Prostate gland (tissue), 2 donors: ENCODE data around the gene GBX2. TPM values are rescaled to one million over a fixed set of nuclear protein-coding genes. Genes with fewer than 3 reads are reported as not detected.

Experiments used
- DNase-seq: peaks from one replicate; pipeline ENCODE4 v3.0.0-alpha.2; 2019; ENCODE audit warnings: low spot score
- H3K27ac ChIP-seq, 2 donors: fragments of 200-600 bp; sonication (generic); 2 replicates each; pipeline ENCODE4 v1.5.1; 2017 to 2019
- H3K27me3 ChIP-seq: fragments of 200-600 bp; sonication (generic); replicated peaks from 2 replicates; pipeline ENCODE4 v1.5.1; 2019; ENCODE audit not compliant: insufficient read depth
- H3K36me3 ChIP-seq, 2 donors: fragments of 200-600 bp; sonication (generic); 1 replicate in 1 of 2; 2 replicates in 1 of 2; pipeline versions ENCODE4 v1.5.1 to v1.8.1; 2017 to 2019
- H3K4me1 ChIP-seq: fragments of 200-600 bp; sonication (generic); replicated peaks from 2 replicates; pipeline ENCODE4 v1.5.1; 2019
- H3K4me3 ChIP-seq, 2 donors: fragments of 200-600 bp; sonication (generic); 2 replicates each; pipeline ENCODE4 v1.5.1; 2017 to 2019
- H3K9me3 ChIP-seq: fragments of 200-600 bp; sonication (generic); 2 replicates; pipeline ENCODE4 v1.5.1; 2017
- CTCF ChIP-seq, 4 experiments: fragments of 200-600 bp in 2 of 4; fragments of 450-650 bp in 2 of 4; sonication (generic) in 2 of 4; IDR thresholded peaks; 1 replicate in 3 of 4; 2 replicates in 1 of 4; pipeline ENCODE4 v1.5.1; 2016 to 2019; ENCODE audit warnings: antibody characterized with exemption in 4 of 4, mild to moderate bottlenecking in 2 of 4, moderate library complexity in 2 of 4
- POLR2A ChIP-seq: fragments of 450-650 bp; IDR thresholded peaks from one replicate; pipeline ENCODE4 v1.6.1; 2016; ENCODE audit warnings: antibody characterized with exemption, mild to moderate bottlenecking
- POLR2AphosphoS5 ChIP-seq: sonication (generic); formaldehyde crosslinking; IDR thresholded peaks from one replicate; pipeline ENCODE4 v1.6.1; 2017; ENCODE audit warnings: antibody characterized with exemption
- WGBS: methylation state at CpG from one replicate; pipeline ENCODE4 v1.1.5; 2018; 5-methylcytosine and 5-hydroxymethylcytosine counted together
- intact Hi-C: fragments of 100-400 bp; cut with DNase I; formaldehyde crosslinking; loops from one replicate; pipeline ENCODE4 v1.14.2; 2022
- total RNA-seq, 2 donors: library from RNA; depleted of rRNA; stranded (reverse); fragments of >200 nt; gene quantifications; one replicate each; pipeline ENCODE4 v1.1.0, GENCODE V29; 2016

The GBX2 gene
- total RNA-seq, 2 donors from 2014 or later = 0.23 TPM; not detected in 1

- H3K27me3 ChIP-seq = peaks cover 15% of the 10 kb centered on the region
- 54% methylated on average over 45 of the region's 45 CpGs for WGBS
- H3K9me3 ChIP-seq = no peaks in the 10 kb centered on the region
- H3K4me1 ChIP-seq = no peaks in the 10 kb centered on the region
- no peak for DNase-seq
- TF ChIP-seq CTCF (IDR thresholded peaks at IDR 0.05) = no peak
- H3K36me3 ChIP-seq = no peaks in the 10 kb centered on the region
- intact Hi-C loops = no loop called here
- no peak overlapping the region for H3K27ac ChIP-seq
- H3K4me3 ChIP-seq = no peak overlapping the region
These were observed 9.0 kb downstream of the GBX2 start for GRCh38 chr2:236158969-236159777.

GRCh38 chr2:236157815-236158498, 10.2 kb downstream of the GBX2 start:
- Histone ChIP-seq H3K27ac (no peak overlapping the region), H3K36me3 (no peaks in the 10 kb centered on the region), H3K9me3 (no peaks in the 10 kb centered on the region), H3K4me1 (no peaks in the 10 kb centered on the region), H3K4me3 (no peak overlapping the region), H3K27me3 (peaks cover 5% of the 10 kb centered on the region)
- no peak for DNase-seq
- WGBS = 93% methylated on average over 10 of the region's 10 CpGs
- TF ChIP-seq POLR2AphosphoS5 (no peak), CTCF (IDR thresholded peaks at IDR 0.05) (no peak), POLR2A (no peak)
- intact Hi-C loops = no loop called here

- H3K4me3 ChIP-seq = no peak overlapping the region
- no peaks in the 10 kb centered on the region for H3K9me3 ChIP-seq
- H3K36me3 ChIP-seq = no peaks in the 10 kb centered on the region
- 94% methylated on average over 6 of the region's 6 CpGs for WGBS
- no peak overlapping the region for H3K27ac ChIP-seq
- no peaks in the 10 kb centered on the region for H3K4me1 ChIP-seq
- intact Hi-C loops = no loop called here
- no peak for DNase-seq
- no peak for TF ChIP-seq CTCF (IDR thresholded peaks at IDR 0.05)
- TF ChIP-seq POLR2A = no peak
- TF ChIP-seq POLR2AphosphoS5 = no peak
- H3K27me3 ChIP-seq = peaks cover 5% of the 10 kb centered on the region
These were observed 10.8 kb downstream of the GBX2 start for GRCh38 chr2:236157366-236157765.

GRCh38 chr2:236156860-236157194, 11.4 kb downstream of the GBX2 start:
- Histone ChIP-seq H3K36me3 (no peaks in the 10 kb centered on the region), H3K4me3 (no peak overlapping the region), H3K27me3 (peaks cover 5% of the 10 kb centered on the region), H3K9me3 (no peaks in the 10 kb centered on the region), H3K27ac (no peak overlapping the region), H3K4me1 (no peaks in the 10 kb centered on the region)
- no peak for DNase-seq
- intact Hi-C loops = no loop called here
- WGBS = 87% methylated on average over 7 of the region's 7 CpGs
- no peak for TF ChIP-seq CTCF (IDR thresholded peaks at IDR 0.05)
- TF ChIP-seq POLR2AphosphoS5 = no peak
- no peak for TF ChIP-seq POLR2A
